Tibial nerve (tissue), 3 donors: ENCODE results near the gene CALML5.

Source experiments
- POLR2A ChIP-seq, 2 donors: fragments of 450-650 bp; IDR thresholded peaks; one replicate each; pipeline ENCODE4 v1.6.1; 2017; ENCODE audit warnings: antibody characterized with exemption in 2 of 2, mild to moderate bottlenecking in 2 of 2, moderate library complexity in 2 of 2
- TF ChIP-seq, protein P1 (sequence below), 5 experiments: fragments of 200-600 bp in 3 of 5; fragments of 450-650 bp in 2 of 5; sonication (generic) in 3 of 5; IDR thresholded peaks; one replicate each; pipeline ENCODE4 v1.5.1; 2016 to 2019; ENCODE audit warnings: antibody characterized with exemption in 5 of 5, mild to moderate bottlenecking in 3 of 5, moderate library complexity in 2 of 5

DNA sequence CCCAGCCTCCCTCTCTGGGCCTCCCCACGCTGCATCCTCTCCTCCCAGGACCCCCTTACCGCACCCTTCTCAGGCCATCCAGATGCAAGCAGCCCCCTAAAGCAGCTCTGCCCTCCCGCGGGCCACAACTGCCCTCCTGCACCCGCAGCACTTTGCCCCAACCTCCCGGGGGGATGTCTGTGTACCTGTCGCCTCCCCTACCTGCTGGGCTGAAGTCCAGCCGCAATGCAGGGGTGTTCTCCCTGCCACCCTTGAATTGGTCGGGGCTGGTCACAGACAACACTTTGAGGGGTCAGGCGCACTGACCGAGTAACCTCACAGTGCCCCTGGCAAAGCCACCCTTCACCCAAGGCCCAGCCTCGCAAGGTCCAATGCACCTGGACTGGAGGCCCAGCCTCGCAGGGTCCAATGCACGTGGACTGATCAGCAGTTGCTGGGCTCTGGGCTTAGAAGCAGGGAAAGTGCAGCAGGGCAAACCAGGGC is 8.3 kb upstream of the CALML5 start:
- TF ChIP-seq, protein P1, sequence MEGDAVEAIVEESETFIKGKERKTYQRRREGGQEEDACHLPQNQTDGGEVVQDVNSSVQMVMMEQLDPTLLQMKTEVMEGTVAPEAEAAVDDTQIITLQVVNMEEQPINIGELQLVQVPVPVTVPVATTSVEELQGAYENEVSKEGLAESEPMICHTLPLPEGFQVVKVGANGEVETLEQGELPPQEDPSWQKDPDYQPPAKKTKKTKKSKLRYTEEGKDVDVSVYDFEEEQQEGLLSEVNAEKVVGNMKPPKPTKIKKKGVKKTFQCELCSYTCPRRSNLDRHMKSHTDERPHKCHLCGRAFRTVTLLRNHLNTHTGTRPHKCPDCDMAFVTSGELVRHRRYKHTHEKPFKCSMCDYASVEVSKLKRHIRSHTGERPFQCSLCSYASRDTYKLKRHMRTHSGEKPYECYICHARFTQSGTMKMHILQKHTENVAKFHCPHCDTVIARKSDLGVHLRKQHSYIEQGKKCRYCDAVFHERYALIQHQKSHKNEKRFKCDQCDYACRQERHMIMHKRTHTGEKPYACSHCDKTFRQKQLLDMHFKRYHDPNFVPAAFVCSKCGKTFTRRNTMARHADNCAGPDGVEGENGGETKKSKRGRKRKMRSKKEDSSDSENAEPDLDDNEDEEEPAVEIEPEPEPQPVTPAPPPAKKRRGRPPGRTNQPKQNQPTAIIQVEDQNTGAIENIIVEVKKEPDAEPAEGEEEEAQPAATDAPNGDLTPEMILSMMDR (IDR thresholded peaks at IDR 0.05) = no peak
- no peak for TF ChIP-seq POLR2A (IDR thresholded peaks at IDR 0.05)
